Neural crest cell (in vitro differentiated cells): ENCODE results near the gene REXO2. TPM values are rescaled to one million over a fixed set of nuclear protein-coding genes. Genes with fewer than 3 reads are reported as not detected.

Source experiments
- DNase-seq: peaks from one replicate; pipeline ENCODE4 v3.0.0; 2021; ENCODE audit warnings: low read depth, mixed read lengths, low spot score
- H3K27ac Mint-ChIP-seq: one replicate; pipeline ENCODE4 v1.8.0; 2021; ENCODE audit warnings: mild to moderate bottlenecking, mixed read lengths; ENCODE audit not compliant: unreplicated experiment
- H3K27me3 Mint-ChIP-seq: 2 replicates; pipeline ENCODE4 v1.8.0; 2021; ENCODE audit warnings: low read depth, mild to moderate bottlenecking, mixed read lengths
- H3K36me3 Mint-ChIP-seq: 2 replicates; pipeline ENCODE4 v1.8.0; 2021; ENCODE audit warnings: low read depth, mild to moderate bottlenecking, mixed read lengths
- H3K4me1 Mint-ChIP-seq: 2 replicates; pipeline ENCODE4 v1.8.0; 2021; ENCODE audit warnings: mixed read lengths
- H3K4me3 Mint-ChIP-seq: one replicate; pipeline ENCODE4 v1.8.0; 2021; ENCODE audit warnings: mild to moderate bottlenecking, mixed read lengths
- H3K9me3 Mint-ChIP-seq: 2 replicates; pipeline ENCODE4 v1.8.0; 2021; ENCODE audit warnings: mixed read lengths
- total RNA-seq: library from RNA; stranded (reverse); gene quantifications from 2 replicates; pipeline ENCODE4 v1.2.1, GENCODE V29; 2021
- TF ChIP-seq, protein P1 (sequence below): fragments of 200-600 bp; sonication (generic); conservative IDR thresholded peaks from 2 replicates; pipeline ENCODE4 v1.5.0; 2021; ENCODE audit warnings: antibody characterized with exemption, mild to moderate bottlenecking

REXO2 gene
- total RNA-seq, 1 donor from 2014 or later, result 42.3 TPM

DNA sequence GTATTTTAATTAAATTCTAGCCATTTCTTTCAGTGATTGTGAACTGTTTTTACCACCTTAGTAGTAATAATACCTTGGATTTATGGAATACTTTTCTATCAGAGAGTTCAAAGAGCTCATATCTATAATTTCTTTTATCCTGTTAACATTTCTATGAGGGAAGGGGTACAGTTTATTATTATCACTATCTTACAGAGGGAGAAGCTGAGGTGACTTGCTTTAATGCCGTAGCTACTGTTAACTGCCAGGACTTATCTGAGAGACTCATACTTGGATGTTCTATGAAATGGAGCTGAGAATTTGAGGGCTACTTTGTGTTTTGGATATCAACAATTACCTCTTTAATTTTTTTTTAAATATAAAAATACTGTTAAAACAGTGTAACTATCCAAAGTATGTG is 3.3 kb downstream of the REXO2 start:
- Mint-ChIP-seq H3K27ac (no peak overlapping the region), H3K27me3 (no peaks in the 10 kb centered on the region), H3K36me3 (peaks cover 9% of the 10 kb centered on the region), H3K4me1 (peaks cover 29% of the 10 kb centered on the region), H3K9me3 (no peaks in the 10 kb centered on the region), H3K4me3 (no peak overlapping the region)
- TF ChIP-seq, protein P1, sequence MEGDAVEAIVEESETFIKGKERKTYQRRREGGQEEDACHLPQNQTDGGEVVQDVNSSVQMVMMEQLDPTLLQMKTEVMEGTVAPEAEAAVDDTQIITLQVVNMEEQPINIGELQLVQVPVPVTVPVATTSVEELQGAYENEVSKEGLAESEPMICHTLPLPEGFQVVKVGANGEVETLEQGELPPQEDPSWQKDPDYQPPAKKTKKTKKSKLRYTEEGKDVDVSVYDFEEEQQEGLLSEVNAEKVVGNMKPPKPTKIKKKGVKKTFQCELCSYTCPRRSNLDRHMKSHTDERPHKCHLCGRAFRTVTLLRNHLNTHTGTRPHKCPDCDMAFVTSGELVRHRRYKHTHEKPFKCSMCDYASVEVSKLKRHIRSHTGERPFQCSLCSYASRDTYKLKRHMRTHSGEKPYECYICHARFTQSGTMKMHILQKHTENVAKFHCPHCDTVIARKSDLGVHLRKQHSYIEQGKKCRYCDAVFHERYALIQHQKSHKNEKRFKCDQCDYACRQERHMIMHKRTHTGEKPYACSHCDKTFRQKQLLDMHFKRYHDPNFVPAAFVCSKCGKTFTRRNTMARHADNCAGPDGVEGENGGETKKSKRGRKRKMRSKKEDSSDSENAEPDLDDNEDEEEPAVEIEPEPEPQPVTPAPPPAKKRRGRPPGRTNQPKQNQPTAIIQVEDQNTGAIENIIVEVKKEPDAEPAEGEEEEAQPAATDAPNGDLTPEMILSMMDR, result no peak
- no peak for DNase-seq

DNA sequence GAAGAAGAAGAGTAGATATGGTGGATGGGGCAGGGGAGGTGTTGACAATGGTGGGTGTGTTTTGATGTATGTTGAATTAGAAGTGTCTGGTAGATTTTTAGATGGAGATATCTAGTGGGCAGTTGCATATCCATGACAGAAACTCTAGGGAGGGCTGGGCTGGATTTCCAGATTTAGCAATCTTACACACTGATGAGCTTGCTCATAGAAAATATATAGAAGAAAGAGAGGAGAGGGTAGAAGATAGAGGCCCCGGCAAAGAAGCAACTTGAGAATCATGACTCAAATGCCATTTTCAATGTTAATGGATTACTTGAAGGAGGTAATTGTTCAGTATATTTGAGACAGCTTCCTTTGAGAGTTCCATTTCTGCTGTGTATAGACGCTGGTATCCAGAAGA is 8.2 kb downstream of the REXO2 start:
- TF ChIP-seq, protein P1, result no peak
- no peaks in the 10 kb centered on the region for H3K9me3 Mint-ChIP-seq
- H3K4me1 Mint-ChIP-seq, result no peaks in the 10 kb centered on the region
- no peak overlapping the region for H3K27ac Mint-ChIP-seq
- H3K4me3 Mint-ChIP-seq, result no peak overlapping the region
- no peaks in the 10 kb centered on the region for H3K27me3 Mint-ChIP-seq
- peaks cover 12% of the 10 kb centered on the region for H3K36me3 Mint-ChIP-seq
- no peak for DNase-seq

DNA sequence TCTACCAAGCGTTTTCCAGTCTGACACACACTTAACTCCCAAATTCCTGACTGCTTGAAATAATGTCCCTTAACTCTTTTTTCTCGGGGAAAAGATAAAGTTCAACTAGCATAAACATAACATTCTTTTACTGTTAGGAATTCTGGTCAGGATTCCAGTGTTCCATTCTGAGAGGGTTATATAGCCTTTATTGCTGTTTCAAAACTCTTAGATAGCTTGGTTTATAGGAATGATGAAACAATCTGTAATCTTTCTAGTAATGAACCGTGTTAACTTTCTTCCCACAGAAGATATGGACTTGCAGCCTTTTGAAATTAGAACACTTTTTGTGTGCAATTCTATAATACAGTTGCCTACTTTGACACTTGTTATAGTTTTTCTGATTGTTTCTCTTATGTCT is 8.6 kb downstream of the REXO2 start:
- DNase-seq, result no peak
- Mint-ChIP-seq H3K27ac (no peak overlapping the region), H3K4me3 (no peak overlapping the region), H3K27me3 (no peaks in the 10 kb centered on the region), H3K4me1 (no peaks in the 10 kb centered on the region), H3K9me3 (no peaks in the 10 kb centered on the region), H3K36me3 (peaks cover 12% of the 10 kb centered on the region)
- TF ChIP-seq, protein P1, result no peak

DNA sequence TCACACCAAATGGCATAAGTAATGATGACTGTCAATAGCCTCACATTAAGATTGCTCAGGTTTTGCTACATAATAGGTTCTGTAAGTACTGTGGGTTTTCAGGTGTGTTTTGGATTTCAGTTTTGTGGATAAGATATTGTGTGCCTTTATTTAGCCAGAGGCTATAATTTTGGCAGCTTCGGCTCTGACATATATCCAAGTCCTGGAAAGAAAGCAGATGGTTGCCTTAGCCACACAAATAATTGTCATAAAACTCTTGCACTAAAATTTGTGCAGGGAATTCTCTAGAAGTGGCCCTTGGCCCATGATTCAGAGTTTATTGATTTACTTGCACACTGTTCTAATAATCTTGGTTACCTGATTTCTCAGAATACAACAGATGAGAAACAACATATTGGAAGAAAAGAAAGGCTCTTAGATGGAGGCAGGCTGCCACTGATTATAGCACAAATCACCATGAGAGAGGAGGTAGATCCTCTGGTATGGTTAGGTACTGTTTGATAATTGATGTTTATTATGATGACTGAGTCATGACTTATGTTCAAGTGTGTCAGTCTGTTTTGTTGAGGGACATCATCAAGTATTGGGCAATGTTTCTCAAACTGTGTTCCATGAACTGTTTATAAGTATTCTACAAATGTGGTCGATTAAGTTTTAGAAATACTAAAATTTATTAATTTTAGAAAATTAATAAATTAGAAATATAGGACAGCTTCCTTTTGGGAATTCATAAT is 9.6 kb downstream of the REXO2 start:
- no peaks in the 10 kb centered on the region for H3K9me3 Mint-ChIP-seq
- TF ChIP-seq, protein P1, result no peak
- H3K36me3 Mint-ChIP-seq, result peaks cover 16% of the 10 kb centered on the region
- H3K27me3 Mint-ChIP-seq, result no peaks in the 10 kb centered on the region
- no peaks in the 10 kb centered on the region for H3K4me1 Mint-ChIP-seq
- no peak overlapping the region for H3K4me3 Mint-ChIP-seq
- DNase-seq, result no peak
- H3K27ac Mint-ChIP-seq, result no peak overlapping the region

DNA sequence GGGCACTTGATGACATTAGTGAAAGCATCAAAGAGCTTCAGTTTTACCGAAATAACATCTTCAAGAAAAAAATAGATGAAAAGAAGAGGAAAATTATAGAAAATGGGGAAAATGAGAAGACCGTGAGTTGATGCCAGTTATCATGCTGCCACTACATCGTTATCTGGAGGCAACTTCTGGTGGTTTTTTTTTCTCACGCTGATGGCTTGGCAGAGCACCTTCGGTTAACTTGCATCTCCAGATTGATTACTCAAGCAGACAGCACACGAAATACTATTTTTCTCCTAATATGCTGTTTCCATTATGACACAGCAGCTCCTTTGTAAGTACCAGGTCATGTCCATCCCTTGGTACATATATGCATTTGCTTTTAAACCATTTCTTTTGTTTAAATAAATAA is 10.6 kb downstream of the REXO2 start:
- DNase-seq, result no peak
- H3K36me3 Mint-ChIP-seq, result peaks cover 16% of the 10 kb centered on the region
- no peaks in the 10 kb centered on the region for H3K9me3 Mint-ChIP-seq
- no peak overlapping the region for H3K27ac Mint-ChIP-seq
- H3K4me1 Mint-ChIP-seq, result no peaks in the 10 kb centered on the region
- no peaks in the 10 kb centered on the region for H3K27me3 Mint-ChIP-seq
- no peak overlapping the region for H3K4me3 Mint-ChIP-seq
- TF ChIP-seq, protein P1, result no peak
